WTC11 (cell line): ENCODE results near the gene CARD11. TPM values are rescaled to one million over a fixed set of nuclear protein-coding genes. Genes with fewer than 3 reads are reported as not detected.

Source experiments
- ATAC-seq: fragments of 200-7000 bp; cut with Tn5 transposase; 2 replicates; pipeline ENCODE4 v1.10.0; 2021; ENCODE audit warnings: mild to moderate bottlenecking, moderate library complexity
- CTCF ChIA-PET: fragments of 300-600 bp; sonication (Branson Sonifier 250); formaldehyde crosslinking; loops from one replicate; lab custom pipeline; 2021; ENCODE audit warnings: antibody characterized with exemption; lab: Charles Lee
- POLR2A ChIA-PET: fragments of 350-600 bp; sonication (Branson Sonifier 250); formaldehyde crosslinking; loops from one replicate; lab custom pipeline; 2021; ENCODE audit warnings: antibody characterized with exemption; lab: Charles Lee
- DNase-seq: peaks from one replicate; pipeline ENCODE4 v3.0.0; 2021; ENCODE audit warnings: low spot score
- H3K27ac Mint-ChIP-seq: 2 replicates; pipeline ENCODE4 v1.8.0; 2021; ENCODE audit warnings: mixed read lengths
- H3K27me3 Mint-ChIP-seq: 2 replicates; pipeline ENCODE4 v1.8.0; 2021; ENCODE audit warnings: low read depth, mild to moderate bottlenecking, moderate library complexity, mixed read lengths
- H3K36me3 Mint-ChIP-seq: 2 replicates; pipeline ENCODE4 v1.8.0; 2021; ENCODE audit warnings: mixed read lengths
- H3K4me1 Mint-ChIP-seq: 2 replicates; pipeline ENCODE4 v1.8.0; 2022; ENCODE audit warnings: mixed read lengths
- H3K4me3 Mint-ChIP-seq: 2 replicates; pipeline ENCODE4 v1.8.0; 2021; ENCODE audit warnings: mild to moderate bottlenecking, moderate library complexity, mixed read lengths
- H3K9me3 Mint-ChIP-seq: 2 replicates; pipeline ENCODE4 v1.8.0; 2021; ENCODE audit warnings: mixed read lengths
- AFF4 ChIP-seq: sonication (generic); formaldehyde crosslinking; IDR thresholded peaks from 2 replicates; pipeline ENCODE4 v1.8.1; 2023; ENCODE audit warnings: mild to moderate bottlenecking, missing genetic modification reagents, borderline replicate concordance
- CBFB ChIP-seq: sonication (generic); formaldehyde crosslinking; IDR thresholded peaks from 2 replicates; pipeline ENCODE4 v1.8.1; 2022; ENCODE audit warnings: mild to moderate bottlenecking, low read depth, missing genetic modification reagents
- CREB1 ChIP-seq: sonication (generic); formaldehyde crosslinking; IDR thresholded peaks from 2 replicates; pipeline ENCODE4 v1.8.0; 2023; ENCODE audit warnings: mild to moderate bottlenecking, missing genetic modification reagents
- EMX1 ChIP-seq: fragments of 250-450 bp; sonication (Bioruptor Pico); IDR thresholded peaks from 2 replicates; pipeline ENCODE4 v1.8.0; 2021; ENCODE audit warnings: mild to moderate bottlenecking
- ETV6 ChIP-seq: sonication (generic); formaldehyde crosslinking; IDR thresholded peaks from 2 replicates; pipeline ENCODE4 v1.8.1; 2022; ENCODE audit warnings: mild to moderate bottlenecking, missing genetic modification reagents
- GRHL2 ChIP-seq: fragments of 250-450 bp; sonication (Bioruptor Pico); IDR thresholded peaks from 2 replicates; pipeline ENCODE4 v1.8.0; 2022; ENCODE audit warnings: mild to moderate bottlenecking, moderate library complexity; ENCODE audit not compliant: insufficient replicate concordance, severe bottlenecking
- IRF1 ChIP-seq: sonication (generic); formaldehyde crosslinking; IDR thresholded peaks from 2 replicates; pipeline ENCODE4 v1.8.0; 2023; ENCODE audit warnings: missing genetic modification reagents
- JUN ChIP-seq: sonication (generic); formaldehyde crosslinking; IDR thresholded peaks from 2 replicates; pipeline ENCODE4 v1.8.0; 2023; ENCODE audit warnings: mild to moderate bottlenecking, missing genetic modification reagents
- NFYB ChIP-seq: sonication (generic); formaldehyde crosslinking; conservative IDR thresholded peaks from 2 replicates; pipeline ENCODE4 v1.8.0; 2022; ENCODE audit warnings: low read depth, missing genetic modification reagents
- RELA ChIP-seq: sonication (generic); formaldehyde crosslinking; IDR thresholded peaks from 2 replicates; pipeline ENCODE4 v1.8.1; 2022; ENCODE audit warnings: missing genetic modification reagents, mild to moderate bottlenecking, borderline replicate concordance
- USF2 ChIP-seq: sonication (generic); formaldehyde crosslinking; IDR thresholded peaks from 2 replicates; pipeline ENCODE4 v1.8.1; 2023; ENCODE audit warnings: mild to moderate bottlenecking, missing genetic modification reagents, moderate library complexity
- ZBTB43 ChIP-seq: sonication (generic); formaldehyde crosslinking; IDR thresholded peaks from 2 replicates; pipeline ENCODE4 v1.8.1; 2023; ENCODE audit warnings: mild to moderate bottlenecking, missing genetic modification reagents
- ZNF232 ChIP-seq: sonication (generic); formaldehyde crosslinking; IDR thresholded peaks from 2 replicates; pipeline ENCODE4 v1.8.0; 2022; ENCODE audit warnings: mild to moderate bottlenecking, missing genetic modification reagents
- ZNF317 ChIP-seq: sonication (generic); formaldehyde crosslinking; IDR thresholded peaks from 2 replicates; pipeline ENCODE4 v1.8.1; 2023; ENCODE audit warnings: low read depth, mild to moderate bottlenecking, moderate library complexity, missing genetic modification reagents, borderline replicate concordance
- ZNF425 ChIP-seq: fragments of 250-450 bp; sonication (Bioruptor Pico); conservative IDR thresholded peaks from 2 replicates; pipeline ENCODE4 v1.9.0; 2021; ENCODE audit warnings: mild to moderate bottlenecking
- ZNF671 ChIP-seq: fragments of 250-450 bp; sonication (Bioruptor Pico); IDR thresholded peaks from 2 replicates; pipeline ENCODE4 v1.8.0; 2021; ENCODE audit warnings: mild to moderate bottlenecking
- total RNA-seq: library from RNA; stranded (reverse); gene quantifications from 3 replicates; pipeline ENCODE4 v1.2.3, GENCODE V29; 2021

CARD11 gene
- total RNA-seq, 1 experiment from 2014 or later: 40.8 TPM

- no peaks in the 10 kb centered on the region; the same call in 1 of the 2 replicates for H3K27me3 Mint-ChIP-seq
Measured at GRCh38 chr7:3067606-3068380, 24.1 kb upstream of the CARD11 start.

More at GRCh38 chr7:3067606-3068380, 24.1 kb upstream of the CARD11 start:
- peaks cover 26% of the 10 kb centered on the region for H3K9me3 Mint-ChIP-seq
- DNase-seq (no peak), ATAC-seq (no peak)
- ChIA-PET CTCF (interaction anchor here (1.5 to 3.0 kb wide), 3 partner anchors 22 to 146 kb away, joined by 4 to 15 read pairs (median 7); no protein-coding TSS in a partner anchor), POLR2A (no interaction called here)
- H3K36me3 Mint-ChIP-seq: peaks cover 10% of the 10 kb centered on the region
- TF ChIP-seq ETV6 (CRISPR knock-in tag) (no peak), USF2 (no peak), JUN (CRISPR knock-in tag) (no peak), GRHL2 (CRISPR knock-in tag) (no peak), ZNF317 (CRISPR knock-in tag) (no peak), NFYB (no peak), ZBTB43 (CRISPR knock-in tag) (no peak), ZNF425 (CRISPR knock-in tag) (no peak), CREB1 (CRISPR knock-in tag) (no peak), IRF1 (CRISPR knock-in tag) (no peak), AFF4 (no peak), CBFB (CRISPR knock-in tag) (no peak), EMX1 (no peak), ZNF232 (CRISPR knock-in tag) (no peak), ZNF671 (no peak), RELA (CRISPR knock-in tag) (no peak)
- H3K27ac Mint-ChIP-seq: no peak overlapping the region
- H3K4me1 Mint-ChIP-seq: peaks cover 17% of the 10 kb centered on the region
- H3K4me3 Mint-ChIP-seq: no peak overlapping the region
